GM12878 (cell line): ENCODE measurements around the gene LRP3. TPM values are rescaled to one million over a fixed set of nuclear protein-coding genes. Genes with fewer than 3 reads are reported as not detected.

Source experiments
- ATAC-seq: fragments of 200-7000 bp; cut with Tn5 transposase; 3 replicates; pipeline ENCODE4 v1.9.1; 2020; ENCODE audit warnings: mild to moderate bottlenecking, moderate library complexity
- BruUV-seq: library from RNA; stranded (reverse); fragments of 400-500 nt; replicated peaks from 2 replicates; lab custom pipeline; 2021; lab: Mats Ljungman, UMichigan
- CTCF ChIA-PET: fragments of 300-600 bp; sonication (Branson Sonifier 250); formaldehyde crosslinking; extraction: SDS; loops from one replicate; lab custom pipeline; 2021; ENCODE audit warnings: inconsistent platforms; lab: Yijun Ruan, JAX
- POLR2A ChIA-PET: fragments of 350-600 bp; formaldehyde crosslinking; extraction: SDS; loops from one replicate; lab custom pipeline; 2021; ENCODE audit warnings: inconsistent platforms; lab: Charles Lee
- RAD21 ChIA-PET: fragments of 300-600 bp; sonication (Branson Sonifier 250); formaldehyde crosslinking; loops from one replicate; lab custom pipeline; 2023; ENCODE audit warnings: antibody characterized with exemption; ENCODE audit not compliant: unreplicated experiment; lab: Charles Lee
- SMC1A ChIA-PET: fragments of 300-600 bp; sonication (Branson Sonifier 250); formaldehyde crosslinking; loops from one replicate; lab custom pipeline; 2023; ENCODE audit not compliant: unreplicated experiment, uncharacterized antibody; lab: Charles Lee
- DNase-seq: peaks from one replicate; pipeline ENCODE4 v3.0.0-alpha.2; 2011; ENCODE audit warnings: low read depth, low spot score
- FAIRE-seq: peaks from 3 replicates; lab custom pipeline; 2011; peaks lifted over from hg19 to GRCh38; lab: Jason Lieb, UNC
- H2AFZ ChIP-seq: 2 replicates; pipeline ENCODE4 v1.6.0; 2011; ENCODE audit warnings: low read depth, low read length, control low read depth; ENCODE audit not compliant: control insufficient read depth
- H3K27ac ChIP-seq: 2 replicates; pipeline ENCODE4 v1.5.1; 2011; ENCODE audit warnings: control low read depth; ENCODE audit not compliant: control insufficient read depth, insufficient read depth
- H3K27me3 ChIP-seq, 2 experiments: replicated peaks in 1 of 2; 2 replicates each; pipeline versions ENCODE4 v1.6.0 to v1.6.1; 2011; ENCODE audit warnings: low read length in 1 of 2; ENCODE audit not compliant: control insufficient read depth in 2 of 2, insufficient read depth in 2 of 2
- H3K36me3 ChIP-seq, 2 experiments: 2 replicates each; pipeline ENCODE4 v1.5.1; 2011; ENCODE audit warnings: low read length in 1 of 2; ENCODE audit not compliant: control insufficient read depth in 2 of 2, insufficient read depth in 2 of 2
- H3K4me1 ChIP-seq: 2 replicates; pipeline ENCODE4 v1.6.1; 2011; ENCODE audit warnings: mild to moderate bottlenecking, low read length, moderate library complexity, mixed read lengths; ENCODE audit not compliant: control insufficient read depth, insufficient read depth
- H3K4me2 ChIP-seq: 2 replicates; pipeline ENCODE4 v1.6.0; 2011; ENCODE audit warnings: control low read depth; ENCODE audit not compliant: control insufficient read depth, insufficient read depth
- H3K4me3 ChIP-seq: fragments of 200-600 bp; sonication (generic); 2 replicates; pipeline ENCODE4 v1.5.1; 2016
- H3K79me2 ChIP-seq: 2 replicates; pipeline ENCODE4 v1.6.0; 2011; ENCODE audit warnings: low read length; ENCODE audit not compliant: control insufficient read depth, insufficient read depth
- H3K9ac ChIP-seq: 2 replicates; pipeline ENCODE4 v1.8.0; 2011; ENCODE audit warnings: low read length, control low read depth, mixed read lengths; ENCODE audit not compliant: control insufficient read depth, insufficient read depth
- H3K9me3 ChIP-seq: replicated peaks from 3 replicates; pipeline ENCODE4 v1.5.1; 2011; ENCODE audit warnings: mild to moderate bottlenecking, low read length; ENCODE audit not compliant: control insufficient read depth, insufficient read depth
- H4K20me1 ChIP-seq: 2 replicates; pipeline ENCODE4 v1.6.0; 2011; ENCODE audit not compliant: control insufficient read depth, insufficient read depth
- BACH1 ChIP-seq: fragments of 450-650 bp; IDR thresholded peaks from 2 replicates; pipeline ENCODE4 v1.6.1; 2017; ENCODE audit warnings: mild to moderate bottlenecking, borderline replicate concordance
- BRCA1 ChIP-seq: IDR thresholded peaks from 2 replicates; pipeline ENCODE4 v1.6.1; 2011; ENCODE audit warnings: low read depth, low read length, improper control_type of control experiment
- CHD1 ChIP-seq: IDR thresholded peaks from 2 replicates; pipeline ENCODE4 v1.6.1; 2012; ENCODE audit warnings: low read depth, low read length, improper control_type of control experiment
- DPF2 ChIP-seq: fragments of 450-650 bp; IDR thresholded peaks from 2 replicates; pipeline ENCODE4 v1.6.1; 2017; ENCODE audit warnings: mild to moderate bottlenecking
- HCFC1 ChIP-seq: fragments of 150-350 bp; IDR thresholded peaks from 2 replicates; pipeline ENCODE4 v1.6.1; 2014; ENCODE audit warnings: low read length
- KDM1A ChIP-seq: fragments of 200-600 bp; sonication (generic); IDR thresholded peaks from 2 replicates; pipeline ENCODE4 v1.6.1; 2016; ENCODE audit warnings: borderline replicate concordance
- LARP7 ChIP-seq: fragments of 450-650 bp; IDR thresholded peaks from 2 replicates; pipeline ENCODE4 v1.6.1; 2017; ENCODE audit warnings: mild to moderate bottlenecking
- MAX ChIP-seq: IDR thresholded peaks from 2 replicates; pipeline ENCODE4 v1.6.1; 2012; ENCODE audit warnings: low read depth, low read length, improper control_type of control experiment
- NFIC ChIP-seq: IDR thresholded peaks from 2 replicates; pipeline ENCODE4 v1.6.1; 2012; ENCODE audit warnings: low read depth, mild to moderate bottlenecking, inconsistent platforms, low read length, moderate library complexity
- RUNX3 ChIP-seq: IDR thresholded peaks from 2 replicates; pipeline ENCODE4 v1.6.1; 2012; ENCODE audit warnings: low read length, inconsistent platforms
- SMC3 ChIP-seq: IDR thresholded peaks from 2 replicates; pipeline ENCODE4 v1.6.1; 2011; ENCODE audit warnings: low read length, improper control_type of control experiment, borderline replicate concordance
- TBL1XR1 ChIP-seq: IDR thresholded peaks from 2 replicates; pipeline ENCODE4 v1.6.1; 2012; ENCODE audit warnings: low read depth, low read length, improper control_type of control experiment
- YBX1 ChIP-seq: fragments of 450-650 bp; IDR thresholded peaks from 2 replicates; pipeline ENCODE4 v1.6.1; 2016; ENCODE audit warnings: antibody characterized with exemption
- ZBTB11 ChIP-seq: fragments of 450-650 bp; formaldehyde crosslinking; IDR thresholded peaks from 2 replicates; pipeline ENCODE4 v1.5.0; 2022; ENCODE audit warnings: mild to moderate bottlenecking, missing genetic modification characterization
- ZBTB4 ChIP-seq: fragments of 450-650 bp; formaldehyde crosslinking; IDR thresholded peaks from 2 replicates; pipeline ENCODE4 v1.4.0; 2022; ENCODE audit warnings: mild to moderate bottlenecking, moderate library complexity
- WGBS: methylation state at CpG from one replicate; pipeline ENCODE4 v1.1.6; 2016; ENCODE audit warnings: low lambda C conversion rate; ENCODE audit not compliant: insufficient replicate concordance, insufficient coverage; ENCODE audit errors: missing lambda C conversion rate; 5-methylcytosine and 5-hydroxymethylcytosine counted together
- in situ Hi-C: fragments of 300-500 bp; cut with MboI; formaldehyde crosslinking; loops from 9 replicates; pipeline ENCODE4 v1.14.3; 2018; ENCODE audit warnings: mixed read lengths
- intact Hi-C: fragments of 100-400 bp; cut with micrococcal nuclease; formaldehyde crosslinking; loops from one replicate; pipeline ENCODE4 v1.14.2; 2022; ENCODE audit not compliant: unreplicated experiment
- polyA plus RNA-seq, 11 experiments: library from polyadenylated mRNA; depleted of rRNA in 4 of 11; unstranded in 6 of 11; stranded (reverse) in 5 of 11; fragments of >200 nt; fragmentation: Nextera tagmentation in 4 of 11; fragmentation: Illumina TruSeq in 1 of 11; extraction: Ambion mirVana in 4 of 11; extraction: Trizol in 1 of 11; gene quantifications; 1 replicate in 1 of 11; 2 replicates in 10 of 11; pipeline versions ENCODE4 v1.2.1 to v1.2.3, GENCODE V29; 2011 to 2016; ENCODE audit warnings: inconsistent platforms in 2 of 11, missing spikeins in 2 of 11, low read depth in 1 of 11
- total RNA-seq, 4 experiments: library from RNA; depleted of rRNA in 3 of 4; stranded (reverse); fragments of >200 nt in 3 of 4; fragmentation: Illumina TruSeq in 1 of 4; extraction: Trizol in 1 of 4; gene quantifications; 2 replicates each; pipeline versions ENCODE4 v1.2.1 to v1.2.3, GENCODE V29; 2013 to 2021

Gene LRP3
- total and polyA plus RNA-seq, 10 of the 15 experiments (the other 5 are each of a cell fraction or from before 2014, with no cell fraction given), result 0.12 to 3.2 (median 0.64) TPM; not detected in 2

GRCh38 chr19:33231511-33231910 lies 37.4 kb downstream of the LRP3 start:
- intact Hi-C loops, result no loop called here
- ATAC-seq, result no peak

More at GRCh38 chr19:33231511-33231910, 37.4 kb downstream of the LRP3 start:
- H3K27me3 ChIP-seq, result peaks cover 0 to 2% of the 10 kb centered on the region in 2 experiments; a peak in 2 of 4 replicates
- ChIA-PET POLR2A (no interaction called here), SMC1A (no interaction called here), RAD21 (no interaction called here), CTCF (interaction anchor here (1.8 kb wide), 1 partner anchor 175 kb away, joined by 4 read pairs; no protein-coding TSS in a partner anchor)
- in situ Hi-C loops, result loop anchor here (5.0 to 25.0 kb wide), 2 partner anchors 49 to 531 kb away; no protein-coding TSS in a partner anchor
- FAIRE-seq, result no peak
- no peak overlapping the region for H3K4me3 ChIP-seq
- no peak overlapping the region for H2AFZ ChIP-seq
- H4K20me1 ChIP-seq, result no peaks in the 10 kb centered on the region
- TF ChIP-seq BRCA1 (no peak), BACH1 (no peak), SMC3 (no peak), ZBTB11 (CRISPR knock-in tag) (no peak), TBL1XR1 (no peak), CHD1 (no peak), DPF2 (no peak), HCFC1 (no peak), LARP7 (no peak), RUNX3 (no peak), YBX1 (no peak), ZBTB4 (CRISPR knock-in tag) (no peak), NFIC (no peak), KDM1A (no peak), MAX (no peak)
- BruUV-seq, result no TSS peak
- H3K9ac ChIP-seq, result no peak overlapping the region
- DNase-seq, result no peak
- whole genome bisulfite sequencing, result 64% methylated on average over 5 of the region's 5 CpGs
- no peak overlapping the region for H3K27ac ChIP-seq
- H3K36me3 ChIP-seq, result no peaks in the 10 kb centered on the region
- H3K9me3 ChIP-seq, result no peaks in the 10 kb centered on the region; the same call in 1 of the 3 replicates
- peaks cover 11% of the 10 kb centered on the region for H3K4me1 ChIP-seq
- H3K4me2 ChIP-seq, result no peak overlapping the region
- no peaks in the 10 kb centered on the region for H3K79me2 ChIP-seq
